K562 (cell line): Measurements from ENCODE around the gene RASSF10. TPM values are rescaled to one million over a fixed set of nuclear protein-coding genes. Genes with fewer than 3 reads are reported as not detected.
A peak's percentile ranks its signal among the peaks of the same experiment; 100 is the strongest.

ENCODE experiments used
- ATAC-seq: fragments of 200-7000 bp; cut with Tn5 transposase; 3 replicates; pipeline ENCODE4 v1.9.1; 2020; ENCODE audit warnings: moderate library complexity
- Bru-seq: library from RNA; stranded (reverse); fragments of 400-500 nt; gene quantifications from one replicate; lab custom pipeline; 2021; lab: Mats Ljungman, UMichigan
- BruChase-seq, 2 experiments: library from RNA; stranded (reverse); fragments of 400-500 nt; gene quantifications; one replicate each; lab custom pipeline; 2021; lab: Mats Ljungman, UMichigan
- BruUV-seq: library from RNA; stranded (reverse); fragments of 400-500 nt; replicated peaks from 2 replicates; lab custom pipeline; 2021; lab: Mats Ljungman, UMichigan
- CTCF ChIA-PET: fragments of 300-600 bp; formaldehyde crosslinking; extraction: SDS; loops from one replicate; lab custom pipeline; 2021; ENCODE audit warnings: low intra/inter-chr PET ratio; lab: Yijun Ruan, JAX
- POLR2A ChIA-PET: fragments of 300-600, 350-650 bp; sonication (Branson Sonifier 250); formaldehyde crosslinking; extraction: SDS; loops from one replicate; lab custom pipeline; 2021; ENCODE audit warnings: antibody characterized with exemption, inconsistent platforms; lab: Yijun Ruan, JAX
- DNase-seq, 4 experiments: peaks; one replicate each; pipeline versions ENCODE4 v3.0.0 to v3.0.0-alpha.2; 2011 to 2018; ENCODE audit warnings: low spot score in 3 of 4, mixed read lengths in 3 of 4; ENCODE audit errors: extremely low read depth in 1 of 4
- FAIRE-seq: peaks from 2 replicates; lab custom pipeline; 2011; peaks lifted over from hg19 to GRCh38; lab: Jason Lieb, UNC
- H2AFZ ChIP-seq: 2 replicates; pipeline ENCODE4 v1.6.0; 2011; ENCODE audit warnings: low read depth, low read length, control low read depth, inconsistent platforms
- H3K27ac ChIP-seq: fragments of 200-600 bp; 3 replicates; pipeline ENCODE4 v1.8.0; 2011; ENCODE audit warnings: low read depth, mild to moderate bottlenecking, control low read depth, inconsistent platforms, low read length, moderate library complexity, mixed read lengths; ENCODE audit errors: extremely low read depth
- H3K27me3 ChIP-seq, 2 experiments: fragments of 300-600 bp in 1 of 2; 2 replicates in 1 of 2; 3 replicates in 1 of 2; pipeline versions ENCODE4 v1.6.0 to v1.8.0; 2011; ENCODE audit warnings: inconsistent platforms in 2 of 2, low read length in 2 of 2, mild to moderate bottlenecking in 1 of 2, mixed read lengths in 1 of 2, moderate library complexity in 1 of 2; ENCODE audit not compliant: control insufficient read depth in 2 of 2, insufficient read depth in 2 of 2
- H3K36me3 ChIP-seq: fragments of 300-600 bp; 3 replicates; pipeline ENCODE4 v1.8.0; 2011; ENCODE audit warnings: mild to moderate bottlenecking, low read length, inconsistent platforms; ENCODE audit not compliant: control insufficient read depth, insufficient read depth
- H3K4me1 ChIP-seq, 2 experiments: fragments of 200-600 bp in 1 of 2; replicated peaks in 1 of 2; 2 replicates in 1 of 2; 3 replicates in 1 of 2; pipeline versions ENCODE4 v1.5.1 to v1.8.0; 2011; ENCODE audit warnings: inconsistent platforms in 2 of 2, low read length in 2 of 2, mild to moderate bottlenecking in 1 of 2, mixed read lengths in 1 of 2, moderate library complexity in 1 of 2; ENCODE audit not compliant: control insufficient read depth in 2 of 2, insufficient read depth in 2 of 2
- H3K4me2 ChIP-seq: 2 replicates; pipeline ENCODE4 v1.6.1; 2011; ENCODE audit warnings: low read length, control low read depth, inconsistent platforms, mixed read lengths; ENCODE audit not compliant: insufficient read depth
- H3K4me3 ChIP-seq: fragments of 200-600 bp; sonication (generic), shearing (Covaris generic); 2 replicates; pipeline ENCODE4 v1.5.1; 2016; ENCODE audit warnings: control low read depth, inconsistent platforms
- H3K79me2 ChIP-seq: fragments of 200-600 bp; 3 replicates; pipeline ENCODE4 v1.8.0; 2011; ENCODE audit warnings: low read length, inconsistent platforms; ENCODE audit not compliant: control insufficient read depth, insufficient read depth
- H3K9ac ChIP-seq, 2 experiments: 2 replicates each; pipeline versions ENCODE4 v1.6.0 to v1.6.1; 2011; ENCODE audit warnings: low read depth in 2 of 2, low read length in 2 of 2, control low read depth in 1 of 2, inconsistent platforms in 1 of 2, mild to moderate bottlenecking in 1 of 2, mixed read lengths in 1 of 2; ENCODE audit not compliant: insufficient read depth in 1 of 2
- H3K9me1 ChIP-seq: one replicate; pipeline ENCODE4 v1.6.0; 2011; ENCODE audit warnings: inconsistent platforms, mild to moderate bottlenecking, low read length, moderate library complexity; ENCODE audit not compliant: control insufficient read depth, insufficient read depth
- H3K9me3 ChIP-seq: replicated peaks from 2 replicates; pipeline ENCODE4 v1.5.1; 2011; ENCODE audit warnings: low read depth, low read length, inconsistent platforms; ENCODE audit not compliant: control insufficient read depth, insufficient read depth
- H4K20me1 ChIP-seq: replicated peaks from 2 replicates; pipeline ENCODE4 v1.6.1; 2011; ENCODE audit warnings: low read length, inconsistent platforms, mixed read lengths; ENCODE audit not compliant: control insufficient read depth, insufficient read depth
- MTF1 ChIP-seq: fragments of 250-450 bp; sonication (Bioruptor Pico); IDR thresholded peaks from 2 replicates; pipeline ENCODE4 v1.9.0; 2021; ENCODE audit warnings: moderate library complexity, mild to moderate bottlenecking, inconsistent platforms, borderline replicate concordance
- WGBS: fragments of 100-300 bp; shearing (Covaris generic); methylation state at CpG from one replicate; pipeline ENCODE4 v1.1.6; 2016; ENCODE audit warnings: low coverage, mixed read lengths; ENCODE audit not compliant: insufficient coverage; ENCODE audit errors: missing lambda C conversion rate; 5-methylcytosine and 5-hydroxymethylcytosine counted together
- in situ Hi-C: fragments of 300-500 bp; cut with MboI; formaldehyde crosslinking; loops from 4 replicates; pipeline ENCODE4 v1.15.0; 2018; ENCODE audit warnings: inconsistent platforms, mixed read lengths
- intact Hi-C: fragments of 100-400 bp; cut with micrococcal nuclease; formaldehyde crosslinking; loops from 2 replicates; pipeline ENCODE4 v1.14.2; 2022
- long read RNA-seq, 3 experiments: library from polyadenylated mRNA in 2 of 3; library from RNA in 1 of 3; unstranded in 2 of 3; stranded (forward) in 1 of 3; transcript quantifications; one replicate each; pipeline ENCODE4 v2.0.0, GENCODE V29; 2019 to 2022
- polyA minus RNA-seq, 3 experiments: library from RNA; depleted of rRNA, polyadenylated mRNA; stranded (reverse); fragments of >200 nt; gene quantifications; 2 replicates each; pipeline ENCODE4 v1.2.3, GENCODE V29; 2011
- polyA plus RNA-seq, 8 experiments: library from polyadenylated mRNA; depleted of rRNA in 4 of 8; stranded (reverse) in 5 of 8; unstranded in 3 of 8; fragments of >200 nt; fragmentation: Nextera tagmentation in 2 of 8; fragmentation: Illumina TruSeq in 1 of 8; extraction: Ambion mirVana in 2 of 8; extraction: Trizol in 1 of 8; gene quantifications; 2 replicates each; pipeline versions ENCODE4 v1.2.1 to v1.2.3, GENCODE V29; 2011 to 2014; ENCODE audit warnings: inconsistent platforms in 1 of 8, missing spikeins in 1 of 8
- total RNA-seq, 7 experiments: library from RNA; depleted of rRNA in 6 of 7; stranded (reverse); fragments of >200 nt in 6 of 7; fragmentation: Illumina TruSeq in 2 of 7; extraction: Trizol in 2 of 7; gene quantifications; 2 replicates each; pipeline versions ENCODE4 v1.2.1 to v1.2.3, GENCODE V29; 2011 to 2021; ENCODE audit warnings: low replicate concordance in 1 of 7
- TF ChIP-seq, protein P1 (sequence below): fragments of 250-450 bp; sonication (Bioruptor Pico); IDR thresholded peaks from 2 replicates; pipeline ENCODE4 v1.4.0; 2020; ENCODE audit warnings: mild to moderate bottlenecking

RASSF10 gene
- not detected in 2 replicates for total RNA-seq (2011; cell fraction: chromatin; rRNA removed; ENCODE audit: low replicate concordance)
- not detected in 2 replicates for total RNA-seq (2011; cell fraction: nucleolus; rRNA removed)
- not detected in 2 replicates for total RNA-seq (2011; cell fraction: nucleoplasm; rRNA removed)
- total RNA-seq (2014; rRNA removed) (not detected in 2 replicates), total RNA-seq (2014; rRNA removed; fragmentation: Illumina TruSeq; extraction: Trizol) (not detected in 2 replicates), total RNA-seq (2015; rRNA removed; fragmentation: Illumina TruSeq; extraction: Trizol) (not detected in 2 replicates), total RNA-seq (2021) (not detected in 2 replicates), polyA plus RNA-seq (2011; rRNA removed) (not detected in 2 replicates), polyA plus RNA-seq (2014; fragmentation: Illumina TruSeq; extraction: Trizol) (not detected in 2 replicates), polyA plus RNA-seq (2014; fragmentation: Nextera tagmentation; extraction: Ambion mirVana) (not detected), polyA plus RNA-seq (2014; rRNA removed) (not detected in 2 replicates), polyA minus RNA-seq (2011; rRNA and poly(A)+ RNA removed) (not detected in 2 replicates), Bru-seq, nascent RNA (not detected), BruChase-seq, experiment 1, labeled RNA remaining after a 2-hour chase (percentile 33 among the genes with signal in this experiment), BruChase-seq, experiment 2, labeled RNA remaining after a 6-hour chase (percentile 32 among the genes with signal in this experiment)
- polyA plus RNA-seq (2011; cell fraction: cytosol; rRNA removed), result not detected in 2 replicates
- not detected in 2 replicates for polyA plus RNA-seq (2011; cell fraction: nucleus; rRNA removed)
- not detected in 2 replicates for polyA plus RNA-seq (2012)
- not detected in 2 replicates for polyA minus RNA-seq (2011; cell fraction: cytosol; rRNA and poly(A)+ RNA removed)
- polyA minus RNA-seq (2011; cell fraction: nucleus; rRNA and poly(A)+ RNA removed), result not detected in 2 replicates
- long read RNA-seq, experiment 1, result 0 reads
- long read RNA-seq, experiment 2, result 0 reads
- long read RNA-seq, experiment 3, result 0 reads

DNA sequence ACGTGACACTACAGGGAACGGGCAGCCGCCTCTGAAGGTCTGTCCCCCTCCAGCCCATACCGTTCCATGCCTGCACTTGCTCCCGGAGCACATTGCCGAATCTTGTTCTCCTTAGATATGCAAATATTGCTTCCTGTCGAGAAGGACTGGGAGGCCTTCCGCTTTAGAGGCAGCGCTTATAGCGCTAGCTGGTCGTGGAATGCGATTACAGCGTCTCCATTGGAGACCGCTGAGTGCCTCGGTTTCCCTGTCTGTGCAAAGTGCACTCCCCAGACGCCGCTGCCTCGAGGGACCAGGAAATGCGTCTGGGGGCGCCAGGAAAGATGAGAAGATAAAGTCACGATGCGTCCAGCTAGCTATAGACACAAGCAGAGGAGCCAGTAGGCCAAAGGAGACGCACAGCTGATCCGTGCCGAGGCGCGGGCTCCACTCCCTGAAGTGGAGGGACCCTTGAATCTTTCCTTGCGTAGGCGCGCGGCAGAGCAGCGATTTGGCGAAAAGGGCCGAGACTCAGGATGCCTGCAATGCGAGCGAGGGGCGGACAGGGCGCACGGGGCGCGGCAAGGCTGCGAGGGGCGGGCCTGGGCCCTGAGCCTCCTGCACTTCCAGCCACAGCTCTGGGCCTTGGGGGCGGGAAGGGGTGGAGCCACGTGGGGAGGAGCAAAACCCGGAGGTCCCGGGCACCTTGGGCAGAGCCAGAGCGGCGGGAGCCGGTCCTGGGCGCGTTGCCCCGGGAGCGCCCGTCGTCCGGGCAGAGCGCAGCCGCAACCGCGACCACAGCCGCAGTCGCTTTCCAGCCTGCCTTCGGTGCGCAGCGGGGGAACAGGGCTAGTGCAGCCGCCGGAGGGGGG, at the start of gene RASSF10:
TSS of gene RASSF10 (plus strand) at position 692 of the 851 bp plus-strand sequence. CDS start 261 bp downstream, outside the sequence.
- no peak within 1 kb of the TSS for H3K4me3 ChIP-seq
- no peaks in the 10 kb centered on the region for H3K79me2 ChIP-seq
- no peaks in the 10 kb centered on the region for H4K20me1 ChIP-seq
- TF ChIP-seq MTF1 (CRISPR knock-in tag), result no peak
- TF ChIP-seq, protein P1, sequence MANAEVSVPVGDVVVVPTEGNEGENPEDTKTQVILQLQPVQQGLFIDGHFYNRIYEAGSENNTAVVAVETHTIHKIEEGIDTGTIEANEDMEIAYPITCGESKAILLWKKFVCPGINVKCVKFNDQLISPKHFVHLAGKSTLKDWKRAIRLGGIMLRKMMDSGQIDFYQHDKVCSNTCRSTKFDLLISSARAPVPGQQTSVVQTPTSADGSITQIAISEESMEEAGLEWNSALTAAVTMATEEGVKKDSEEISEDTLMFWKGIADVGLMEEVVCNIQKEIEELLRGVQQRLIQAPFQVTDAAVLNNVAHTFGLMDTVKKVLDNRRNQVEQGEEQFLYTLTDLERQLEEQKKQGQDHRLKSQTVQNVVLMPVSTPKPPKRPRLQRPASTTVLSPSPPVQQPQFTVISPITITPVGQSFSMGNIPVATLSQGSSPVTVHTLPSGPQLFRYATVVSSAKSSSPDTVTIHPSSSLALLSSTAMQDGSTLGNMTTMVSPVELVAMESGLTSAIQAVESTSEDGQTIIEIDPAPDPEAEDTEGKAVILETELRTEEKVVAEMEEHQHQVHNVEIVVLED, result no peak
- in situ Hi-C loops (no loop called here), intact Hi-C loops (no loop called here)
- H3K36me3 ChIP-seq, result no peaks in the 10 kb centered on the region
- no peaks in the 10 kb centered on the region for H3K9me3 ChIP-seq
- POLR2A ChIA-PET, result no interaction called here
- H3K9me1 ChIP-seq, result no peaks in the 10 kb centered on the region
- H3K4me1 ChIP-seq, result peaks cover 7 to 20% of the 10 kb centered on the region in 2 experiments
- H3K9ac ChIP-seq, result no peak within 1 kb of the TSS
- no peak within 1 kb of the TSS for H3K4me2 ChIP-seq
- H2AFZ ChIP-seq, result no peak within 1 kb of the TSS
- CTCF ChIA-PET, result no interaction called here
- FAIRE-seq, result no peak
- 52% methylated on average over 57 of the region's 68 CpGs for WGBS
- DNase-seq, result no peak
- no peak for ATAC-seq
- no TSS peak for BruUV-seq
- H3K27me3 ChIP-seq, result peaks cover 10 to 15% of the 10 kb centered on the region in 2 experiments; a peak in 4 of 5 replicates
- no peak within 1 kb of the TSS for H3K27ac ChIP-seq
